Adrenal gland (tissue), 5 donors: Measurements from ENCODE around the gene ERCC2.
"Not testable (repeated sequence)": the region's sequence is repeated elsewhere in the genome, so short reads cannot be mapped to it uniquely, and the experiment has no call there.

ENCODE experiments used
- POLR2A ChIP-seq, 2 donors: fragments of 450-650 bp; IDR thresholded peaks; one replicate each; pipeline ENCODE4 v1.6.1; 2017; ENCODE audit warnings: antibody characterized with exemption in 2 of 2, mild to moderate bottlenecking in 2 of 2, moderate library complexity in 1 of 2
- TF ChIP-seq, protein P1 (sequence below), 6 experiments: fragments of 450-650 bp in 4 of 6; fragments of 200-600 bp in 2 of 6; sonication (generic) in 1 of 6; IDR thresholded peaks; 1 replicate in 5 of 6; 2 replicates in 1 of 6; pipeline versions ENCODE4 v1.5.1 to v1.8.0; 2016 to 2021; ENCODE audit warnings: antibody characterized with exemption in 6 of 6, mild to moderate bottlenecking in 2 of 6, moderate library complexity in 1 of 6
- donor health status: DM: no; HTN: no; CAD: no.

DNA sequence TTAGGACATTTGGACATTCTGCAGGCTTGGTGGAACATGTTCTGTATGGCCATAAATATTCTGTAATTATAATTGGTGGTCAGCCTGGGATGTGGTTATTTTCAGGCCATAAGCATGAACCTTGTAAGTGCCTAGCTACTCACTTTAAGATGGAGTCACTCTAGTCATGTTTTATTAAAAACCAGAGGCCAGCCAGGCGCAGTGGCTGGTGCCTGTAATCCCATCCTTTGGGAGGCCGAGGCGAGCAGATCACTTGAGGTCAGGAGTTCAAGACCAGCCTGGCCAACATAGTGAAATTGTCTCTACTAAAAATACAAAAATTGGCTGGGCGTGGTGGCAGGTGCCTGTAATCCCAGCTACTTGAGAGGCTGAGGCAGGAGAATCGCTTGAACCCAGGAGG lies 37.2 kb upstream of the ERCC2 start:
- TF ChIP-seq, protein P1, sequence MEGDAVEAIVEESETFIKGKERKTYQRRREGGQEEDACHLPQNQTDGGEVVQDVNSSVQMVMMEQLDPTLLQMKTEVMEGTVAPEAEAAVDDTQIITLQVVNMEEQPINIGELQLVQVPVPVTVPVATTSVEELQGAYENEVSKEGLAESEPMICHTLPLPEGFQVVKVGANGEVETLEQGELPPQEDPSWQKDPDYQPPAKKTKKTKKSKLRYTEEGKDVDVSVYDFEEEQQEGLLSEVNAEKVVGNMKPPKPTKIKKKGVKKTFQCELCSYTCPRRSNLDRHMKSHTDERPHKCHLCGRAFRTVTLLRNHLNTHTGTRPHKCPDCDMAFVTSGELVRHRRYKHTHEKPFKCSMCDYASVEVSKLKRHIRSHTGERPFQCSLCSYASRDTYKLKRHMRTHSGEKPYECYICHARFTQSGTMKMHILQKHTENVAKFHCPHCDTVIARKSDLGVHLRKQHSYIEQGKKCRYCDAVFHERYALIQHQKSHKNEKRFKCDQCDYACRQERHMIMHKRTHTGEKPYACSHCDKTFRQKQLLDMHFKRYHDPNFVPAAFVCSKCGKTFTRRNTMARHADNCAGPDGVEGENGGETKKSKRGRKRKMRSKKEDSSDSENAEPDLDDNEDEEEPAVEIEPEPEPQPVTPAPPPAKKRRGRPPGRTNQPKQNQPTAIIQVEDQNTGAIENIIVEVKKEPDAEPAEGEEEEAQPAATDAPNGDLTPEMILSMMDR (IDR thresholded peaks at IDR 0.05), result not testable (repeated sequence)
- not testable (repeated sequence) for TF ChIP-seq POLR2A (IDR thresholded peaks at IDR 0.05)
